ENCODE results near the gene NFYB. TPM values are rescaled to one million over a fixed set of nuclear protein-coding genes. Genes with fewer than 3 reads are reported as not detected.

NFYB gene
- total RNA-seq, 1 experiment from 2014 or later, result 28.1 TPM

GRCh38 chr12:104132351-104132956 lies 5.6 kb downstream of the NFYB start:
- ChIA-PET CTCF (no interaction called here), POLR2A (ENCODE audit: low non-redundant PET) (no interaction called here)
- H3K27ac ChIP-seq (ENCODE audit: low read depth, low read length, poor library complexity, severe bottlenecking), result no peak overlapping the region
- H3K9me3 ChIP-seq (ENCODE audit: low read depth, low read length, poor library complexity, severe bottlenecking), result no peaks in the 10 kb centered on the region
- no peak for TF ChIP-seq EZH2 (IDR thresholded peaks at IDR 0.05; ENCODE audit: borderline replicate concordance, low read depth, low read length, poor library complexity, severe bottlenecking)
- TF ChIP-seq, protein P1, sequence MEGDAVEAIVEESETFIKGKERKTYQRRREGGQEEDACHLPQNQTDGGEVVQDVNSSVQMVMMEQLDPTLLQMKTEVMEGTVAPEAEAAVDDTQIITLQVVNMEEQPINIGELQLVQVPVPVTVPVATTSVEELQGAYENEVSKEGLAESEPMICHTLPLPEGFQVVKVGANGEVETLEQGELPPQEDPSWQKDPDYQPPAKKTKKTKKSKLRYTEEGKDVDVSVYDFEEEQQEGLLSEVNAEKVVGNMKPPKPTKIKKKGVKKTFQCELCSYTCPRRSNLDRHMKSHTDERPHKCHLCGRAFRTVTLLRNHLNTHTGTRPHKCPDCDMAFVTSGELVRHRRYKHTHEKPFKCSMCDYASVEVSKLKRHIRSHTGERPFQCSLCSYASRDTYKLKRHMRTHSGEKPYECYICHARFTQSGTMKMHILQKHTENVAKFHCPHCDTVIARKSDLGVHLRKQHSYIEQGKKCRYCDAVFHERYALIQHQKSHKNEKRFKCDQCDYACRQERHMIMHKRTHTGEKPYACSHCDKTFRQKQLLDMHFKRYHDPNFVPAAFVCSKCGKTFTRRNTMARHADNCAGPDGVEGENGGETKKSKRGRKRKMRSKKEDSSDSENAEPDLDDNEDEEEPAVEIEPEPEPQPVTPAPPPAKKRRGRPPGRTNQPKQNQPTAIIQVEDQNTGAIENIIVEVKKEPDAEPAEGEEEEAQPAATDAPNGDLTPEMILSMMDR (conservative IDR thresholded peaks at IDR 0.05; ENCODE audit: low read depth, low read length), result no peak
- intact Hi-C loops (cut with micrococcal nuclease; ENCODE audit: unreplicated experiment), result no loop called here
- no TSS peak for BruUV-seq (replicated peaks)
- DNase-seq (ENCODE audit: low spot score), result no peak
- H3K36me3 ChIP-seq (ENCODE audit: insufficient read depth, low read length, poor library complexity, severe bottlenecking), result peaks cover 37% of the 10 kb centered on the region
- no peak overlapping the region for H3K4me3 ChIP-seq (ENCODE audit: low read depth, low read length, poor library complexity, severe bottlenecking)
- H3K27me3 ChIP-seq (replicated peaks; ENCODE audit: insufficient read depth, low read depth, low read length, poor library complexity), result no peaks in the 10 kb centered on the region
- peaks cover 24% of the 10 kb centered on the region for H3K4me1 ChIP-seq (ENCODE audit: insufficient read depth, low read length, poor library complexity, severe bottlenecking)

- no peak overlapping the region for H3K27ac ChIP-seq (ENCODE audit: low read depth, low read length, poor library complexity, severe bottlenecking)
- no peak overlapping the region for H3K4me3 ChIP-seq (ENCODE audit: low read depth, low read length, poor library complexity, severe bottlenecking)
- no peak for DNase-seq (ENCODE audit: low spot score)
- BruUV-seq (replicated peaks), result no TSS peak
- ChIA-PET CTCF (no interaction called here), POLR2A (ENCODE audit: low non-redundant PET) (interaction anchor here (0.6 kb wide), 2 partner anchors 115 to 125 kb away, joined by 3 to 6 read pairs; no protein-coding TSS in a partner anchor)
- no peaks in the 10 kb centered on the region for H3K27me3 ChIP-seq (replicated peaks; ENCODE audit: insufficient read depth, low read depth, low read length, poor library complexity)
- no peaks in the 10 kb centered on the region for H3K9me3 ChIP-seq (ENCODE audit: low read depth, low read length, poor library complexity, severe bottlenecking)
- intact Hi-C loops (cut with micrococcal nuclease; ENCODE audit: unreplicated experiment), result no loop called here
- peaks cover 24% of the 10 kb centered on the region for H3K4me1 ChIP-seq (ENCODE audit: insufficient read depth, low read length, poor library complexity, severe bottlenecking)
- TF ChIP-seq, protein P1 (conservative IDR thresholded peaks at IDR 0.05; ENCODE audit: low read depth, low read length), result no peak
- peaks cover 43% of the 10 kb centered on the region for H3K36me3 ChIP-seq (ENCODE audit: insufficient read depth, low read length, poor library complexity, severe bottlenecking)
Observed at GRCh38 chr12:104131609-104132008, 6.4 kb downstream of the NFYB start.

DNA sequence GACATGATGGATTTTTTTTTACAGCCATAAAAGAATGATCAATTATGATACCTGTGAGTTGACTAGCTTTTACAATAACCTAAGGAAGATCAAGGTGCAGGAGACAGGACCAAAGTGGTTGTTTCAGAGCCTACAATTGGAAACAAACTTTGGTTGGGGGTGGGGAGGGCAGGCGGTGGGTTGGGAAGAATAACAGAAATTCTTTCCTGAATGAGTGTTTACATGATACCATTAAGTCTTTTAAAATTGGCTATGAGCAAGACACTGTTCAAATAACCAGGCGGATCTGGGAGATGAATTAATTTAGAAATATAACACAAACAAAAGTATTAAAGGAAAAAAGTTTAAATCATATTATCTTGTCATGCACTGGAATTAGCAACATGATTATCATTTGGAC lies 7.2 kb downstream of the NFYB start:
- ChIA-PET CTCF (no interaction called here), POLR2A (ENCODE audit: low non-redundant PET) (no interaction called here)
- peaks cover 15% of the 10 kb centered on the region for H3K4me1 ChIP-seq (ENCODE audit: insufficient read depth, low read length, poor library complexity, severe bottlenecking)
- H3K36me3 ChIP-seq (ENCODE audit: insufficient read depth, low read length, poor library complexity, severe bottlenecking), result peaks cover 52% of the 10 kb centered on the region
- BruUV-seq (replicated peaks), result no TSS peak
- no peak overlapping the region for H3K27ac ChIP-seq (ENCODE audit: low read depth, low read length, poor library complexity, severe bottlenecking)
- intact Hi-C loops (cut with micrococcal nuclease; ENCODE audit: unreplicated experiment), result no loop called here
- no peak for DNase-seq (ENCODE audit: low spot score)
- no peaks in the 10 kb centered on the region for H3K27me3 ChIP-seq (replicated peaks; ENCODE audit: insufficient read depth, low read depth, low read length, poor library complexity)
- H3K9me3 ChIP-seq (ENCODE audit: low read depth, low read length, poor library complexity, severe bottlenecking), result no peaks in the 10 kb centered on the region
- no peak overlapping the region for H3K4me3 ChIP-seq (ENCODE audit: low read depth, low read length, poor library complexity, severe bottlenecking)
- TF ChIP-seq EZH2 (IDR thresholded peaks at IDR 0.05; ENCODE audit: borderline replicate concordance, low read depth, low read length, poor library complexity, severe bottlenecking), result no peak
- TF ChIP-seq, protein P1 (conservative IDR thresholded peaks at IDR 0.05; ENCODE audit: low read depth, low read length), result no peak
